Measurements from ENCODE around the gene ISCA1.

DNA sequence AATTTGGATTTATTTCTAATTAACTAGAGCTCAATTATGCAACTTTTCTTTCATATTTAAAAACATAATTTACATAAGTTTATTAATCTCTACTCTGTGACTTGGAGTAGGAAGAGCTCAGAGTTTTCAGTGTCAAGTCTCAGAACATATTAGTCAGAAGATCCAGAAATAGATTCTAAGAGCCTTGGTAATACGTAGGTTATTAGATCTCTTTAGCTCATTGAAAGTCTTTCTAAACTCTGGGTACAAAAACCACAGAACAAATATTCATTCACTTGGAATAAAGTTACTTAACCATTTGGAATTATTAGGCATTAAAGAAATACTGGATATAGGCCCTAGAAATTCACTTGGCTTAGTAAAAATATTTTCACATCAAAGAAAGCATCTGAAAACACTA, 26.3 kb upstream of the ISCA1 start:
- no peak for TF ChIP-seq POLR2AphosphoS5 (IDR thresholded peaks at IDR 0.05)
- no peak for TF ChIP-seq CTCF (IDR thresholded peaks at IDR 0.05)
